GM12865 (cell line): ENCODE data around the gene SRP14.
"Not testable (repeated sequence)": the region's sequence is repeated elsewhere in the genome, so short reads cannot be mapped to it uniquely, and the experiment has no call there.

Experiments used
- DNase-seq: peaks from one replicate; pipeline ENCODE4 v3.0.0; 2010; ENCODE audit warnings: low read depth
- H3K4me3 ChIP-seq: 2 replicates; pipeline ENCODE4 v1.5.1; 2011; ENCODE audit warnings: mild to moderate bottlenecking, low read depth, low read length, control low read depth
- CTCF ChIP-seq: IDR thresholded peaks from 2 replicates; pipeline ENCODE4 v1.5.1; 2011; ENCODE audit warnings: low read length, control low read depth, low read depth, inconsistent platforms; ENCODE audit not compliant: insufficient read depth; ENCODE audit errors: missing control alignments

SRP14 gene

DNA sequence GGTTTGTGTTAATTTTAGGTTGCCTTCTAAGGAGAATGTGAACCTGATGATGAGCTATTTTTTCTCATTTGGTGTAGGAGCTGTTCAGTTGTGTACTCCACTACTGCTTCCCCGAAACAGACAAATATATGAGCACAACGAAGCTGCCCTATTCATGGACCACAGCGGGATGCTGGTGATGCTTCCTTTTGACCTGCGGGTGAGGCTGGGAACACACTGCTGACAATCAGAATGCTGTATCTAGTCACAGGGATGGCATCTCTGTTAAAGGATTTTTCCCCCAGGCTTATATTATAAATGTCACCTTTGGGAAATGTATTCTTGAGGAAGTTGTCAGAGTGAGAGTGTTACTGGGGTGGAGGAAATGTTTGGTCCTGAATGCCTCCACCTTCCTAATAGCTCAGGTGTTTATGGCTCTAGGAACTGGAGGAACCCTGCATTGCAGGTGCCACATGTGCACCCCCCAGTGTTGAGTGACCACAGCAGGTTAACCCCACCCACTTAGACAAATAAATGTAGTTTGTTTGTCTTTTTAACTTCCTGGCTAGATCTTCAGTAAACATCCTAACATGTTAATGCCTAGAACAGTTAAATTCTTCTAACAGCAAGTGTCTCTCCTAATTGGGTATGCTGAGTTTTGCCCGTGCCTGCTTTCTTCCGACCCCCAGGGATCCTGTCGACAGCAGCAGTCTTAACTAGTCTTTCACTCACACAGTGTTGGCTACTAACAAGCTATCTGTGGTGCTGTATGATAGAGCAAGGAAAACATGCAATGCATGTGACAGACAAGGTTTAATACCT, 35.7 kb downstream of the SRP14 start:
- no peak for TF ChIP-seq CTCF
- H3K4me3 ChIP-seq: no peak overlapping the region
- DNase-seq: no peak

DNA sequence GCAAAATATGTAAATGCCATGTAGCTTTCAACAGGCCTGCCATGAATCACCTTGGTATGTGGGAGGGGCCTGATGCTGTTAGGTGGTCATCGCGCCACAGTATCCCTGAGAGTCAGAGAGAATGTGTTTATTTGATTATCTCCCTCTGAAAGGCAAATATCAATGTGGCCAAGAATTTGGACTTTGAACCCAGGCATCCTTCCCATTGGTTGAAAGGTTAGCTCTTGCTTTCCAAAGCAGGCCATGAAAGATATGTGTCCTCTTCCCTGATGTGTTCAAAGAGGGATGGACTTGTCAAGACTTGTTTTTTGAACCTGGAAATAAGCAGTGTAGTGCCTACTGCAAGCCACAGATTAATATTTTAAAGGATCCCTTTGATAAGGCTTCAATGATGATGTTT, 36.7 kb downstream of the SRP14 start:
- no peak for TF ChIP-seq CTCF
- no peak for DNase-seq
- H3K4me3 ChIP-seq: no peak overlapping the region

DNA sequence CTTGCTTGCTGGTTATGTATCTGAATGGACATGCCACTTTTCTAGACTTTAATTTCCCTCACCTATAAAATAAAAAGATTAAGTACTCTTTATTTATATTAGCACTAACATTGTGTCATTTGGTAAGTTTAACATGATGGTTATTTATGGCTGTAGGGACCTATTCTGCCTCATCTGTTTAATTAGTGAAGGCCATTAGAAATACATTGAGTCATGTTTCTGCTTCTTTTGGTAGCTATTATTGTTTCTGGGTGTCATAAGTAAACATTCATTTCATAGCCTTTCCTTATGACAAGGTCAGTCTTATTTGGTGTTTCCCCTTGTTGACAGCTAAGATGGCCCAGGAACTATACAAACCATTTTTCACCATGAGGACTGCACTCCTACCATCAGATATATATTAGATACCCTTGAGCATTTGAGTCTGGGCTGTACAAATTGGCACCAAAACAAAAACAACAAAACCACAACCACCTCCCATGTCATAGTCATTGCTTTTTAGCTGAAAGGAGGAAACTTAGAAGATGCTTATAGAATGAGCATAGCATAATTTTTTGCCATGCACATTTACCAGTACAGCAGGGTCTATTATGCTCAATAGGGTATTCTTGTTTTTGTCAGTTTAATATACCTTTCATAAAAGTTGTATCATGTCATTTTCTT, 39.3 kb downstream of the SRP14 start:
- DNase-seq: no peak
- TF ChIP-seq CTCF: no peak
- no peak overlapping the region for H3K4me3 ChIP-seq

DNA sequence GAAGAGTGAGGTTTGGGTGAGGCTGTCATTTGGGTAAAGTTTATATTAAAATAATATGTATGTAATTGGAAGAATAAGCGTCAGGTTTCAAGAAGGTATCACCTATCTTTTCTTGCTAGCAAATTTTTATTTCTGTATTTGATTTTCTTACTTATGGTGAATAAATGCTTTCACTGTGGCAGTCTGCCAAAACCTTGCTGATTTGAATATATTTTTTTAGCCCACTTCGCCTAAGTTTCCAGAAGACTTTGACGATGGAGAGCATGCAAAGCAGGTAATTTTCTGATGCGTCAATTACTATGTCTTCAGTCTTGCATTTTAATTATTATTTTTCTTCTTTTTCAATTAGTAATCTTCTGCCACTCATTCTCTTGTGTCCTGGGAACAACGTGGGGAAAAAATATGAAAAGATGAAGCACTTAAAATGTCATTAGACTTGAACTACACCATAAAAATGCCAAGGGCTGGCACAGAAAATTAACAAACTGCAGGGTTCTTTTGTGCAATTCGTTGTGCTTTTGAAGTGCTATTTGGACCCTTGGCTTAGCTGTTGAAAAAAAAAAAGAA, 40.4 kb downstream of the SRP14 start:
- DNase-seq: no peak
- no peak for TF ChIP-seq CTCF
- no peak overlapping the region for H3K4me3 ChIP-seq

GRCh38 chr15:39997639-39998038, 41.3 kb downstream of the SRP14 start:
- no peak overlapping the region for H3K4me3 ChIP-seq
- no peak for TF ChIP-seq CTCF
- DNase-seq: no peak

- no peak overlapping the region for H3K4me3 ChIP-seq
- no peak for DNase-seq
- TF ChIP-seq CTCF: no peak
Measured at GRCh38 chr15:39997031-39997430, 42.0 kb downstream of the SRP14 start.

GRCh38 chr15:39996228-39996627, 42.8 kb downstream of the SRP14 start:
- DNase-seq, H3K4me3 ChIP-seq: not testable (repeated sequence)

DNA sequence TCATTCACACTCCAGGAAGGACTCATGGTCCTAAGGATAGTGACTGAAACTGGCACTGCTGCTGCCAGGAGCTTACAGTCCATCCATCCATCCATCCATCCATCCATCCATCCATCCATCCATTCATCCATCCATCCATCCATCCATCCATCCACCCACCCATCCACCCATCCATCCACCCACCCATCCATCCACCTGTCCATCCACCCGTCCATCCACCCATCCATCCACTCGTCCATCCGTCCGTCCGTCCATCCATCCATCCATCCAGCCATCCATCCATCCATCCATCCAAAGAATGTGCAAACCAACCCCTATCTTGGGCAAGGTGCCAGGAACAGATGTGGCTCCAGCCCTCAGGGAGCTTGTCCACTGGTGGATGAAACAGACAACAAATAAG, 46.0 kb downstream of the SRP14 start:
- not testable (repeated sequence) for H3K4me3 ChIP-seq, DNase-seq
